Activated CD4-positive, alpha-beta T cell treated with anti-CD3 and anti-CD28 coated beads, Interleukin-2, amount 50 U/mL, for 4 hours (primary cell): ENCODE data around the gene SIRT5.

Experiments
- DNase-seq, 2 experiments: peaks; one replicate each; pipeline ENCODE4 v3.0.0-alpha.2; 2020

Gene SIRT5

DNA sequence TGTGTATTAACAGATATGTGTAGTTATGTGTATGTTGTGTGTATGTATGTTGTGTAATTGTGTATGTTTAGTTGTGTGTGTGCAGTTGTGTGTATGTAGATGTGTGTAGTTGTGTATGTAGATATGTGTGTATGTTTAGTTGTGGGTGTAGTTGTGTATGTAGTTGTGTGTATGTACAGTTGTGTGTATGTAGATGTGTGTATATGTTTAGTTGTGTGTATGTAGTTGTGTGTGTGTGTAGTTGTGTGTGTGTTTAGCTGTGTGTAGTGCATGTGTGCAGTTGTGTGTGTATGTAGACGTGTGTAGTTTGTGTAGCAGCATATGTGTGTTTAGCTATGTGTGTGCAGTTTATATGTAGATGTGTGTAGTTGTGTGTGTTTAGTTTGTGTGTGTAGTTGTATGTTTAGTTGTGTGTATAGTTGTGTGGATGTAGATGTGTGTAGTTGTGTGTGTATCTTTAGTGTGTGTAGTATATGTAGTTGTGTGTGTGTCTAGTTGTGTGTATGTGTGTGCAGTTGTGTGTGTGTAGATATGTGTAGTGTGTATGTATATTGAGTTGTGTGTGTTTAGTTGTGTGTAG is 16.3 kb downstream of the SIRT5 start:
- DNase-seq: no peak

- DNase-seq: no peak
Observed at GRCh38 chr6:13591205-13591921, 17.0 kb downstream of the SIRT5 start.

- no peak for DNase-seq
Observed at GRCh38 chr6:13593103-13593502, 18.7 kb downstream of the SIRT5 start.

GRCh38 chr6:13593720-13594119 is 19.3 kb downstream of the SIRT5 start:
- no peak for DNase-seq

GRCh38 chr6:13597073-13597472 is 22.7 kb downstream of the SIRT5 start:
- no peak for DNase-seq

GRCh38 chr6:13600036-13600435 is 25.6 kb downstream of the SIRT5 start:
- no peak for DNase-seq

GRCh38 chr6:13604135-13604534 is 29.7 kb downstream of the SIRT5 start:
- no peak for DNase-seq

- no peak for DNase-seq
Observed at GRCh38 chr6:13604546-13605416, 30.4 kb downstream of the SIRT5 start.

GRCh38 chr6:13605634-13606033 is 31.2 kb downstream of the SIRT5 start:
- DNase-seq: no peak

- DNase-seq: no peak
Observed at GRCh38 chr6:13611715-13612114, 37.3 kb downstream of the SIRT5 start.

DNA sequence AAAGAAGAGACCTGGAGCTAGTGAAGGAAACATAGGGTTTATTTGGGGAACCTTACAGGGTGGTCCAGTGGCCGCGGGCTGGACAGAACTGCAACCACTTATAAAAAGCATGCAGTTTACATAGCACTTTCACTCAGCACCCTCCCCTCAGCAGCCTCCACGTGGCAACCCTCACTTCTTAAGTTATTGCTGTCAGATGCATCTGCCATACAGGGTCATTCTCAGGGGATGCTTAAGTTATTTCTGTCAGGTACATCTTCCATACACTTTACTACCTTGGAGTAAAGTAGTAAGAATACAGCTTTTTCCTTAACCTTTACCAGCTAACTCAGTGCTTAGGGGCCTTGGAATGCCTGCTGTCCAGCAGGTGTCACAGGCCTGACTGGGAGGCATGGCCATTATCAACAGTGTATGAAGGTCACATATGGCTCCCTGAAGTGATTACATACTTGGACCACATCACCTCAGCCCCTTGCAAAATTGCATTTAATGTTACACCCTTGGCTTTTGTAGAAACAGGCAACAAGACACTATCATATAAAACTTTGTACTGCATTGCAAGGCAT is 38.7 kb downstream of the SIRT5 start:
- no peak for DNase-seq

DNA sequence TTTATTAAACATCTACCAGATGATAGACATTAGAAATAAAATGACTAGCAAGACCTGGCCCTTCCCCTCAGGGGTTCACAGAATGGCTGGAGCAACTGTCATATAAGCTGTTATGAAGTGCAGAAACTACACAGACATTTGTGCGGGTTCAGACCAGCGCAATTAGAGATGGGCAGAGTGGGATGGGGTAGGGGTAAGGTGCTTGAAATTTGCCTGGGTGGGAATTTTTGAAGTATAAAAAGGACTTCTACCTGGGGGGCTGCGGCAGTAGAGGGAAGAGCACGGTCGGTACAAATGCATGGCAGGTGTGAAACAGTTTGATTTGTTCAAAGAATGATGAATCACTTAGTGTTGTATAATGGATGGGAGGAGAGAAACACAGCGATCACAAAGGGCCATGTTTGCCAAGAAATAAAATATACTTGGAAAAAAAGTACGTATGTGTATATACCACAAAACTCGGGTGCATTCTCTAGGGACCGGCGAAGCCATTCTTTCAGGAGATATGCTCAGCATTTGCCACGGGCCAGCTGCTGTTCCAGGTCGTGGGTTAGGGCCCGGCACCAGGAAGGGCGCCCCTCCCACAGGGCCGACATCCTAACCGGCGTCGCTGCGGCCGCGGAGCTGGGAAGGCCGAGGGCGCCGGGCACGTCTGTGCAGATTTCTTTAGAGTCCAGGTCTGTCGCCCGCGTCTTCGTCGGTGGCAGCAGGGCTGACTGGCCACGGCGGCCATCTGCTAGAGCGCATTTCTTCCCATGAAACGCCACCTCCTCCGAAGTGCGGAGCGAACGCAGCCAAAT is 39.9 kb downstream of the SIRT5 start:
- no peak for DNase-seq

DNA sequence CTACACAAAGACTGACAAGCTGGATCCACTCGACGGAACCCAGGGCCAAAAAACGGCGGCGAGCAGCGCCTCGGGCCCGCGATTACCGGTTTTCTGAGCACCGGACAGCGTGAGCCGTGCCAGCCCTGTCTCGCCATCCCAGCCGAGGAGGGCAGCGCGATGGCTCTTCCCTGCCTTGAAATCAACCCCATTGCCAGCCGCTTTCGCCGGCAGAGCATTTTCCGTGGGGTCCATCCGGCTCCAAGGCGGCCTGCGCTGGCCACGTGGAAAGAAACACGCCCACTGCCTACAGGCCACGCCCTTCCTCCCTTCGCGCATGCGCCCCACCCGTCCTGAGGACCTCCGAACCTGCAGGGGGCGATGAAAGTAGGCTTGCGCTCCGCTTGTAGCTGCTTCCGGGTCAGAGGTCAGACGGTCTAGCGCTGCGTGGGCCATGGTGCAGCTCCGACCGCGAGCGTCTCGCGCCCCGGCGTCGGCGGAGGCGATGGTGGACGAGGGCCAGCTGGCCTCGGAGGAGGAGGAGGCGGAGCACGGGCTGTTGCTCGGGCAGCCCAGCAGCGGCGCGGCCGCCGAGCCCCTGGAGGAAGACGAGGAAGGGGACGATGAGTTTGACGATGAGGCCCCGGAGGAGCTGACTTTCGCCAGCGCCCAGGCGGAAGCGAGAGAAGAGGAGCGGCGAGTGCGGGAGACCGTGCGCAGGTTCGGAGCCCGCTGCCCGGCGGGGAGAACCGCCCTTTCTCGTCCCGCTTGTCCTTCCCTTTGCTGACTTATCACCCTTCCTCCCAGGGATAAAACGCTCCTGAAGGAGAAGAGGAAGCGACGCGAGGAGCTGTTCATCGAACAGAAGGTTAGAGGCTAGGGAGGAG is 40.8 kb downstream of the SIRT5 start, which contains the start of gene NOL7:
TSS of gene NOL7 (plus strand) at position 410 of the 866 bp plus-strand sequence. CDS start at position 434, 24 bp downstream.
- DNase-seq: peak; percentile 98 to 99

DNA sequence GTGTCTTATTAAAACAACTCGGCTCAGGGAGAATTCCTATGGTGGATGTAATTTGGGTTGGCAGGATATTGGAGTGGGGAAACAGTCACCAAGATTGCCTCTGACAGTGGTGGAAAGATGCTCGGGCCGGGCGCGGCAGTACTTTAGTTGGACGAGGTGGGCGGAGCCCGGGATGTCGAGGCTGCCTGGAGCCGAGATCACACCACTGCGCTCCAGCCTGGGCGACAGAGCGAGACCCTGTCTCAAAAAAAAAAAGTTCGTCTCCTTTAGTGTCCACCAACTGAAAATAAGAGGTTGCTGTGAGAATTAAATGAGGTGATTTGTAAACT is 41.4 kb downstream of the SIRT5 start:
- DNase-seq: peak; percentile 27 to 33

DNA sequence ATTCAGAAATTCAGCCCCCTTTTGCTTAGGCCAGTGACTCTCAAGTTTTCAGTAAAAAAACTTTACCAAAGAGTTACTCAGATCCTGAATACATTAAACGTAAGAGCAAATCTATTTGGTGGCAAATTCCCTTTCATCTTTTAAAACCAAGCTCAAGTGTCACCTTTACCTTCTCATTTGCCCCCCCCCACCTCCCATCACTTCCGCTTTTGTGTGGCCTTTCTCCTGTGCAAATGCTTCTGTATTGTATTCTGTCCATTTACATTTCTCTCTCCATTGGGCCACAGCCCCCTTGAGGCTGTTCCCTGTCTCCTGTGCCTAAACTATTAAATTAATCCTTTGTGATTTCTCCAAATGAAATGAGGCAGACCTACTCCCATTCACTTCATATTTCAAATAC is 42.7 kb downstream of the SIRT5 start:
- DNase-seq: no peak

GRCh38 chr6:13624871-13625288 is 50.5 kb downstream of the SIRT5 start:
- DNase-seq: peak in 1 of 2 experiments; percentile 12

DNA sequence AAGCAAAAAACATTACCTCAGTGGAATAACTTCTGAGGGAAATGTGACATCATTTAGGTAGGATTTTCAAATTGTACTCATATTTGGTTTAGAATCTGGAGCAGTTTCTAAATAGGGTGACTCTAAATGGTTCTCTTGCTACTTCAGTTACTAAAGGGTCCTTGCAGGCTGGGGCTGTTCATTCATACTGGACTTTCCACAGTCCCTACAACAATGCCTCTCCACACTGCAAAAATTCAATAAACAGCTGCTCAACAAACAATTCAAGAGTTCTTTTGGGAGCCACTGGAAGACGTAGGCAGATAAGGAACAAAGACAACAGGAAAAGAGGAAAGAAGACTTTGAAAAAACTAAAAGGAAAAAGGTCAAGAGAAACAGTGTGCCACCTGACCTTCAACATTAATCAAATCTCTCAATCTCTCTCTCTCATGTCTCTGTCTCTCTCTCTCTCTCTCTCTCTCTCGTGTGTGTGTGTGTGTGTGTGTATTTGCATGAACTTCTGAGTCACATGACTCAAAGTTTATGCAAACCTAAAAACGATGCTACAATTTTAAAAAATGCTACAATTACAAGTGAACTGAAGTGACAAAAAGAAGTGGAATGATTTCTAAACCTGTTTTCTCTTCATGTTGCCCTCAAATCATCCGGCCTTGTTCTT is 55.2 kb downstream of the SIRT5 start:
- no peak for DNase-seq

DNA sequence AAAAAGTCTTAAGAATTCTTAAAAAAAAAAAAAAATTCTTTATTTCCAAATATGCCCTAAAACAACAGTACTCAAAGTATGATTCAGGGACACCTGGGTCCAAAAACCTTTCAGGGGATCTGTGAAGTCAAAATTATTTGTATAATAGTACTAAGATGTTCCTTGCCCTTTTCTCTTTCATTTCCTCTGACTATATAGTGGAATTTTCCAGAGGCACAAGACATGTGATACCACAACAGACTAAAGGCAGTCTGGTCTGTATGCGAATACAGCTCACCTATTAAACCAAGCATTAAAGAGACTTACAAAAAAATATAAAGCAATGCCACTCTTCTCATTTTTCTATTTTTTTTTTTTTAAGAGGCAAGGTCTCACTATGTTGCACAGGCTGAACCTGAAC is 56.1 kb downstream of the SIRT5 start:
- DNase-seq: no peak

DNA sequence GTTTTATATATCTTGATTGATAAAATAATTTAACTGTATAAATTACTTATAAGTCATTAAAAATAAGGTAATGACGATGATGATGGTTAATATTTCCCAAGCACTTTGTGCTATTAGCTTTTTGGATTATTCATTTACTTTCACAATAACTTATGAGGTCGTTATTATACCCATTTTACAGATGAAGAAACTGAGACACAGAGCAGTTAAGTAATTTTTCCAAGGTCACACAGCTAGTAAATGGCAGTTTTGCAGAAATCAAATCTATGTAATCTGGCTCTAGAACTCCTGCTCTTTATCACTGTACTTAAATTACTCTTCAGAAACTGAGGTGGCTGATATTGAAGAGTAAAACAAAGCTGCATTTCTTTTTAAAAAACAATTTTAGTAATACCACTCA is 58.9 kb downstream of the SIRT5 start:
- no peak for DNase-seq

- DNase-seq: no peak
Observed at GRCh38 chr6:13635948-13636658, 61.7 kb downstream of the SIRT5 start.
